H9 (cell line): ENCODE data around the gene ROBO2. TPM values are rescaled to one million over a fixed set of nuclear protein-coding genes. Genes with fewer than 3 reads are reported as not detected.

Experiments
- DNase-seq: peaks from one replicate; pipeline ENCODE4 v3.0.0-alpha.2; 2017
- H2AFZ ChIP-seq: one replicate; pipeline ENCODE4 v1.6.1; 2013; ENCODE audit warnings: mild to moderate bottlenecking, low read length, control low read depth, moderate library complexity
- H2AK5ac ChIP-seq: 2 replicates; pipeline ENCODE4 v1.6.1; 2013; ENCODE audit warnings: low read length, control low read depth, mixed read lengths; ENCODE audit not compliant: insufficient read length
- H2BK120ac ChIP-seq: one replicate; pipeline ENCODE4 v1.6.1; 2013; ENCODE audit warnings: low read depth, mild to moderate bottlenecking, low read length, control low read depth, inconsistent platforms; ENCODE audit not compliant: poor library complexity, severe bottlenecking
- H2BK12ac ChIP-seq: 2 replicates; pipeline ENCODE4 v1.6.1; 2013; ENCODE audit warnings: low read length, control low read depth, mixed read lengths, low read depth; ENCODE audit not compliant: insufficient read length
- H2BK15ac ChIP-seq: 2 replicates; pipeline ENCODE4 v1.6.1; 2013; ENCODE audit warnings: low read depth, low read length, control low read depth
- H2BK20ac ChIP-seq: one replicate; pipeline ENCODE4 v1.6.1; 2013; ENCODE audit warnings: low read depth, mild to moderate bottlenecking, low read length, control low read depth, inconsistent platforms; ENCODE audit not compliant: poor library complexity, severe bottlenecking
- H2BK5ac ChIP-seq: 2 replicates; pipeline ENCODE4 v1.6.1; 2013; ENCODE audit warnings: low read length, control low read depth, mixed read lengths; ENCODE audit not compliant: insufficient read length
- H3K14ac ChIP-seq: 2 replicates; pipeline ENCODE4 v1.6.1; 2013; ENCODE audit warnings: low read length, control low read depth; ENCODE audit not compliant: insufficient read depth
- H3K18ac ChIP-seq: 2 replicates; pipeline ENCODE4 v1.6.1; 2013; ENCODE audit warnings: low read depth, mild to moderate bottlenecking, mixed read lengths, low read length, control low read depth; ENCODE audit not compliant: insufficient read length
- H3K23ac ChIP-seq: 2 replicates; pipeline ENCODE4 v1.6.1; 2013; ENCODE audit warnings: low read length, control low read depth, mixed read lengths, low read depth; ENCODE audit not compliant: insufficient read length
- H3K23me2 ChIP-seq: 2 replicates; pipeline ENCODE4 v1.6.1; 2013; ENCODE audit warnings: low read depth, mild to moderate bottlenecking, mixed read lengths, low read length, control low read depth; ENCODE audit not compliant: insufficient read length, poor library complexity, severe bottlenecking
- H3K27ac ChIP-seq: 2 replicates; pipeline ENCODE4 v1.5.1; 2013; ENCODE audit warnings: low read length, control low read depth, mixed read lengths, low read depth; ENCODE audit not compliant: insufficient read length
- H3K27me3 ChIP-seq: 2 replicates; pipeline ENCODE4 v1.6.1; 2013; ENCODE audit warnings: low read length, control low read depth, inconsistent platforms; ENCODE audit not compliant: insufficient read depth
- H3K4ac ChIP-seq: 2 replicates; pipeline ENCODE4 v1.6.1; 2013; ENCODE audit warnings: low read depth, mild to moderate bottlenecking, control low read depth, inconsistent platforms, low read length, moderate library complexity
- H3K4me1 ChIP-seq: 2 replicates; pipeline ENCODE4 v1.6.1; 2013; ENCODE audit warnings: low read length, control low read depth, inconsistent platforms; ENCODE audit not compliant: insufficient read depth
- H3K4me2 ChIP-seq: 2 replicates; pipeline ENCODE4 v1.6.1; 2013; ENCODE audit warnings: low read length, control low read depth, mixed read lengths; ENCODE audit not compliant: insufficient read length, insufficient read depth
- H3K56ac ChIP-seq: 2 replicates; pipeline ENCODE4 v1.6.1; 2013; ENCODE audit warnings: low read depth, mild to moderate bottlenecking, mixed read lengths, low read length, control low read depth; ENCODE audit not compliant: insufficient read length
- H3K79me1 ChIP-seq: 2 replicates; pipeline ENCODE4 v1.6.1; 2013; ENCODE audit warnings: low read depth, mild to moderate bottlenecking, moderate library complexity, low read length, control low read depth, inconsistent platforms; ENCODE audit not compliant: insufficient read depth, poor library complexity, severe bottlenecking
- H3K79me2 ChIP-seq: 2 replicates; pipeline ENCODE4 v1.6.1; 2013; ENCODE audit warnings: low read length, control low read depth, inconsistent platforms; ENCODE audit not compliant: insufficient read depth
- H3K9ac ChIP-seq: 2 replicates; pipeline ENCODE4 v1.6.1; 2013; ENCODE audit warnings: low read length, control low read depth, mixed read lengths; ENCODE audit not compliant: insufficient read length; ENCODE audit errors: extremely low read depth
- H3K9me3 ChIP-seq: one replicate; pipeline ENCODE4 v1.6.1; 2013; ENCODE audit warnings: low read depth, low read length, inconsistent platforms; ENCODE audit not compliant: control insufficient read depth
- H3T11ph ChIP-seq: one replicate; pipeline ENCODE4 v1.6.1; 2013; ENCODE audit warnings: mild to moderate bottlenecking, low read length, control low read depth, inconsistent platforms
- H4K20me1 ChIP-seq: one replicate; pipeline ENCODE4 v1.6.1; 2013; ENCODE audit not compliant: control insufficient read depth, insufficient read length, insufficient read depth
- H4K5ac ChIP-seq: 2 replicates; pipeline ENCODE4 v1.6.1; 2013; ENCODE audit warnings: low read depth, mild to moderate bottlenecking, mixed read lengths, low read length, control low read depth; ENCODE audit not compliant: insufficient read length
- H4K8ac ChIP-seq: replicated peaks from 2 replicates; pipeline ENCODE4 v1.6.1; 2013; ENCODE audit warnings: low read length, control low read depth, mixed read lengths, low read depth; ENCODE audit not compliant: insufficient read length
- H4K91ac ChIP-seq: 2 replicates; pipeline ENCODE4 v1.6.1; 2013; ENCODE audit warnings: low read depth, mild to moderate bottlenecking, moderate library complexity, mixed read lengths, low read length, control low read depth; ENCODE audit not compliant: insufficient read length
- H3K27ac Mint-ChIP-seq, 3 experiments: 2 replicates in 2 of 3; 3 replicates in 1 of 3; pipeline ENCODE4 v1.8.0; 2020 to 2021; ENCODE audit warnings: mixed read lengths in 3 of 3, mild to moderate bottlenecking in 1 of 3, moderate library complexity in 1 of 3
- H3K27me3 Mint-ChIP-seq: 2 replicates; pipeline ENCODE4 v1.8.0; 2021; ENCODE audit warnings: low read depth, mild to moderate bottlenecking, moderate library complexity, mixed read lengths
- H3K36me3 Mint-ChIP-seq, 3 experiments: 2 replicates in 2 of 3; 3 replicates in 1 of 3; pipeline ENCODE4 v1.8.0; 2020 to 2021; ENCODE audit warnings: low read depth in 3 of 3, mixed read lengths in 3 of 3; ENCODE audit not compliant: insufficient read depth in 1 of 3
- H3K4me1 Mint-ChIP-seq, 2 experiments: 2 replicates each; pipeline ENCODE4 v1.8.0; 2020; ENCODE audit warnings: mixed read lengths in 2 of 2
- H3K4me3 Mint-ChIP-seq, 2 experiments: 2 replicates in 1 of 2; 3 replicates in 1 of 2; pipeline ENCODE4 v1.8.0; 2020 to 2021; ENCODE audit warnings: mild to moderate bottlenecking in 2 of 2, mixed read lengths in 2 of 2, moderate library complexity in 1 of 2
- H3K9me3 Mint-ChIP-seq, 2 experiments: 2 replicates in 1 of 2; 3 replicates in 1 of 2; pipeline ENCODE4 v1.8.0; 2020; ENCODE audit warnings: mild to moderate bottlenecking in 2 of 2, mixed read lengths in 2 of 2, moderate library complexity in 1 of 2
- WGBS: extraction: QIAGEN DNeasy Blood & Tissue Kit; methylation state at CpG from one replicate; pipeline ENCODE4 v1.1.7; 2013; ENCODE audit warnings: missing lambda C conversion rate, low lambda C conversion rate, mixed read lengths; ENCODE audit not compliant: insufficient read length; ENCODE audit errors: extremely low coverage; 5-methylcytosine and 5-hydroxymethylcytosine counted together
- total RNA-seq: library from RNA; stranded (reverse); gene quantifications from 2 replicates; pipeline ENCODE4 v1.2.1, GENCODE V29; 2021
- TF ChIP-seq, protein P1 (sequence below): fragments of 200-600 bp; sonication (generic); conservative IDR thresholded peaks from 3 replicates; pipeline ENCODE4 v1.8.0; 2021; ENCODE audit warnings: antibody characterized with exemption, mild to moderate bottlenecking

ROBO2 gene
- total RNA-seq, 1 experiment from 2014 or later: 2.3 TPM

DNA sequence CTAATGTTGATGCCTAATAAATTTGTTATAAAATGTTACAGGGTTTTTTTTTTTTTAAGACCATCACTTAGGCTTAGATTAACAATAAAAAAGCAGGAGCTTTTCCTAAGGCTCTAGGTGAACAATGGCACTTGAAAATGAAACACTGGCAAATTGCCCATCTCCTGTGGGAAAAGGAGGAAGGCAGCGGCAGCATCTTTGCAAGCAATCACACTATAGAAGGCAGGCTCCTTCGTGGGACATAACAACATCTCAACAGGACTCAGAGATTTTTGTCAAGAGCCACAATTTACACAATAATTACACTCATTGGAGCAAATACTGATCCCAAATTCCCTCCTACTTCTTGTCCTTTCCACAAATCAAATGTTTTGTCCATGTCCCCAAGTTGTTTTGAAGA is 646.7 kb downstream of the ROBO2 start:
- Histone ChIP-seq H3K23ac (no peak overlapping the region), H2BK12ac (no peak overlapping the region), H3K23me2 (no peaks in the 10 kb centered on the region), H3K79me2 (no peaks in the 10 kb centered on the region), H3K27ac (no peak overlapping the region), H2BK20ac (no peak overlapping the region), H2BK120ac (no peak overlapping the region), H3K9me3 (peaks cover 5% of the 10 kb centered on the region), H3K14ac (no peak overlapping the region), H3K4ac (no peak overlapping the region), H3K18ac (no peak overlapping the region), H4K20me1 (no peaks in the 10 kb centered on the region), H4K5ac (no peak overlapping the region), H4K8ac (no peak overlapping the region), H3K56ac (no peak overlapping the region), H3K4me2 (no peak overlapping the region), H2AFZ (no peak overlapping the region), H3K27me3 (no peaks in the 10 kb centered on the region), H3T11ph (no peak overlapping the region), H4K91ac (no peak overlapping the region), H3K79me1 (no peaks in the 10 kb centered on the region), H2BK5ac (no peak overlapping the region), H2AK5ac (no peak overlapping the region), H2BK15ac (no peak overlapping the region), H3K9ac (no peak overlapping the region), H3K4me1 (peaks cover 4% of the 10 kb centered on the region; the same call in 1 of the 2 replicates)
- H3K4me1 Mint-ChIP-seq: peaks cover 30 to 31% of the 10 kb centered on the region in 2 experiments
- TF ChIP-seq, protein P1, sequence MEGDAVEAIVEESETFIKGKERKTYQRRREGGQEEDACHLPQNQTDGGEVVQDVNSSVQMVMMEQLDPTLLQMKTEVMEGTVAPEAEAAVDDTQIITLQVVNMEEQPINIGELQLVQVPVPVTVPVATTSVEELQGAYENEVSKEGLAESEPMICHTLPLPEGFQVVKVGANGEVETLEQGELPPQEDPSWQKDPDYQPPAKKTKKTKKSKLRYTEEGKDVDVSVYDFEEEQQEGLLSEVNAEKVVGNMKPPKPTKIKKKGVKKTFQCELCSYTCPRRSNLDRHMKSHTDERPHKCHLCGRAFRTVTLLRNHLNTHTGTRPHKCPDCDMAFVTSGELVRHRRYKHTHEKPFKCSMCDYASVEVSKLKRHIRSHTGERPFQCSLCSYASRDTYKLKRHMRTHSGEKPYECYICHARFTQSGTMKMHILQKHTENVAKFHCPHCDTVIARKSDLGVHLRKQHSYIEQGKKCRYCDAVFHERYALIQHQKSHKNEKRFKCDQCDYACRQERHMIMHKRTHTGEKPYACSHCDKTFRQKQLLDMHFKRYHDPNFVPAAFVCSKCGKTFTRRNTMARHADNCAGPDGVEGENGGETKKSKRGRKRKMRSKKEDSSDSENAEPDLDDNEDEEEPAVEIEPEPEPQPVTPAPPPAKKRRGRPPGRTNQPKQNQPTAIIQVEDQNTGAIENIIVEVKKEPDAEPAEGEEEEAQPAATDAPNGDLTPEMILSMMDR: no peak
- H3K27ac Mint-ChIP-seq: peak overlapping the region in 2 of 3 experiments; percentile 73 to 84; a peak in 3 of 7 replicates
- peaks cover 11 to 20% (median 15%) of the 10 kb centered on the region in 3 experiments for H3K36me3 Mint-ChIP-seq
- peaks cover 13 to 15% of the 10 kb centered on the region in 2 experiments for H3K9me3 Mint-ChIP-seq
- no peaks in the 10 kb centered on the region for H3K27me3 Mint-ChIP-seq
- peak; percentile 36 for DNase-seq
- WGBS: no CpG with 5 or more reads among the region's 2 CpGs
- 0 out of 5 replicates have a peak overlapping the region, but pooled peaks of 1 of the 2 experiments have one; percentile 51 for H3K4me3 Mint-ChIP-seq
